GM12878 (cell line): ENCODE measurements around the gene DCDC2.

Experiments used
- CHD4 ChIP-seq: fragments of 200-600 bp; sonication (generic); IDR thresholded peaks from 2 replicates; pipeline ENCODE4 v1.6.1; 2016; ENCODE audit warnings: mild to moderate bottlenecking
- CREB1 ChIP-seq: IDR thresholded peaks from 2 replicates; pipeline ENCODE4 v1.6.1; 2012; ENCODE audit warnings: low read depth, mild to moderate bottlenecking, inconsistent platforms
- CTCF ChIP-seq, 3 experiments: IDR thresholded peaks in 2 of 3; conservative IDR thresholded peaks in 1 of 3; 2 replicates each; pipeline ENCODE4 v1.5.1; 2011; ENCODE audit warnings: low read depth in 3 of 3, low read length in 3 of 3, mild to moderate bottlenecking in 3 of 3, control low read depth in 2 of 3, moderate library complexity in 2 of 3, inconsistent platforms in 1 of 3, mixed read lengths in 1 of 3; ENCODE audit not compliant: control insufficient read depth in 2 of 3, insufficient read depth in 1 of 3; ENCODE audit errors: extremely low read depth in 1 of 3
- EZH2 ChIP-seq: IDR thresholded peaks from 2 replicates; pipeline ENCODE4 v1.6.1; 2012; ENCODE audit warnings: low read depth, mild to moderate bottlenecking, control low read depth, inconsistent platforms, low read length, borderline replicate concordance; ENCODE audit not compliant: control insufficient read depth
- GABPA ChIP-seq: IDR thresholded peaks from 2 replicates; pipeline ENCODE4 v1.6.1; 2014; ENCODE audit warnings: antibody characterized with exemption, low read depth, mild to moderate bottlenecking, inconsistent platforms
- POLR2A ChIP-seq: IDR thresholded peaks from 2 replicates; pipeline ENCODE4 v1.6.1; 2011; ENCODE audit warnings: low read depth, mild to moderate bottlenecking, low read length
- POU2F2 ChIP-seq: IDR thresholded peaks from 3 replicates; pipeline ENCODE4 v1.6.1; 2011; ENCODE audit warnings: low read depth, mild to moderate bottlenecking, low read length, borderline replicate concordance
- RBBP5 ChIP-seq: fragments of 200-600 bp; sonication (generic); conservative IDR thresholded peaks from 2 replicates; pipeline ENCODE4 v1.6.1; 2016
- REST ChIP-seq: IDR thresholded peaks from 2 replicates; pipeline ENCODE4 v1.6.1; 2012; ENCODE audit warnings: mild to moderate bottlenecking, low read depth, low read length
- SMC3 ChIP-seq: IDR thresholded peaks from 2 replicates; pipeline ENCODE4 v1.6.1; 2011; ENCODE audit warnings: low read length, improper control_type of control experiment, borderline replicate concordance
- USF2 ChIP-seq: IDR thresholded peaks from 2 replicates; pipeline ENCODE4 v1.6.1; 2011; ENCODE audit warnings: low read depth, low read length, improper control_type of control experiment, borderline replicate concordance
- YY1 ChIP-seq: IDR thresholded peaks from 2 replicates; pipeline ENCODE4 v1.6.1; 2011; ENCODE audit warnings: low read depth, mild to moderate bottlenecking, low read length

- TF ChIP-seq CREB1, result no peak
- TF ChIP-seq EZH2, result no peak
- TF ChIP-seq GABPA, result no peak
- no peak for TF ChIP-seq RBBP5
- TF ChIP-seq POU2F2, result no peak
- TF ChIP-seq CTCF (IDR thresholded peaks at IDR 0.05 in 2 of 3, conservative IDR thresholded peaks at IDR 0.05 in 1 of 3; ENCODE audit: control insufficient read depth in 2 of 3, extremely low read depth in 1 of 3, insufficient read depth in 1 of 3, low read depth in 3 of 3, low read length in 3 of 3), result no peak
- TF ChIP-seq SMC3, result no peak
- no peak for TF ChIP-seq YY1
- TF ChIP-seq USF2, result no peak
- no peak for TF ChIP-seq REST
- no peak for TF ChIP-seq CHD4
- TF ChIP-seq POLR2A, result no peak
These were observed 30.1 kb downstream of the DCDC2 start for GRCh38 chr6:24327756-24328155.
